Uterus (tissue), 2 donors: ENCODE results near the gene TRPV2.

Experiments
- POLR2A ChIP-seq, 2 donors: fragments of 450-650 bp; IDR thresholded peaks; one replicate each; pipeline ENCODE4 v1.6.1; 2016; ENCODE audit warnings: antibody characterized with exemption in 2 of 2, mild to moderate bottlenecking in 1 of 2, moderate library complexity in 1 of 2
- TF ChIP-seq, protein P1 (sequence below), 4 experiments: fragments of 200-600 bp in 2 of 4; fragments of 450-650 bp in 2 of 4; sonication (generic) in 2 of 4; IDR thresholded peaks; one replicate each; pipeline ENCODE4 v1.5.1; 2016 to 2019; ENCODE audit warnings: antibody characterized with exemption in 4 of 4, mild to moderate bottlenecking in 2 of 4, moderate library complexity in 1 of 4

DNA sequence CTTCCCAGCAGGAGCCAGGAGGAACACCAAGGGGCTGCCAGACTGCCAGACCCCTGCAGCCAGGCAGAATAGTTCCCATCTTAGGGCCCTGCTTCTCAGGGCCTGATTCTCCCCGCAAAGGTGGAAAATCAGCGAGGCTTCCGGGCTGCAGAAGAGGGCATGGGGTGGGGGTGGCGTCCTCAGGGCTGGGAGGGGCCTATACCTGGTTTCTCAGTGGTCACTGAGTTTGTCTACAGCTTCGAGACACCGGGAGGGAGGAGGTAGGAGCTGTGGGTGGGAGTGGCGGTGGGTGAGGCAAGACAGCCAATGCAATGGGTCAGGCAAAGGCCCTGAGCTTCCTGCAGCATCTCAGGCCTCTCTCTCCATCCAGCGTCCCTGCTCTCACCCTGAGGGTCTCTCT is 62.3 kb downstream of the TRPV2 start:
- TF ChIP-seq, protein P1, sequence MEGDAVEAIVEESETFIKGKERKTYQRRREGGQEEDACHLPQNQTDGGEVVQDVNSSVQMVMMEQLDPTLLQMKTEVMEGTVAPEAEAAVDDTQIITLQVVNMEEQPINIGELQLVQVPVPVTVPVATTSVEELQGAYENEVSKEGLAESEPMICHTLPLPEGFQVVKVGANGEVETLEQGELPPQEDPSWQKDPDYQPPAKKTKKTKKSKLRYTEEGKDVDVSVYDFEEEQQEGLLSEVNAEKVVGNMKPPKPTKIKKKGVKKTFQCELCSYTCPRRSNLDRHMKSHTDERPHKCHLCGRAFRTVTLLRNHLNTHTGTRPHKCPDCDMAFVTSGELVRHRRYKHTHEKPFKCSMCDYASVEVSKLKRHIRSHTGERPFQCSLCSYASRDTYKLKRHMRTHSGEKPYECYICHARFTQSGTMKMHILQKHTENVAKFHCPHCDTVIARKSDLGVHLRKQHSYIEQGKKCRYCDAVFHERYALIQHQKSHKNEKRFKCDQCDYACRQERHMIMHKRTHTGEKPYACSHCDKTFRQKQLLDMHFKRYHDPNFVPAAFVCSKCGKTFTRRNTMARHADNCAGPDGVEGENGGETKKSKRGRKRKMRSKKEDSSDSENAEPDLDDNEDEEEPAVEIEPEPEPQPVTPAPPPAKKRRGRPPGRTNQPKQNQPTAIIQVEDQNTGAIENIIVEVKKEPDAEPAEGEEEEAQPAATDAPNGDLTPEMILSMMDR (IDR thresholded peaks at IDR 0.05), result no peak
- no peak for TF ChIP-seq POLR2A (IDR thresholded peaks at IDR 0.05)
